GM23338 (cell line): Measurements from ENCODE around the gene PJA2.

Experiments
- CREB1 ChIP-seq: fragments of 250-450 bp; sonication (Bioruptor Pico); IDR thresholded peaks from 2 replicates; pipeline ENCODE4 v1.5.0; 2020; ENCODE audit warnings: low read depth, mild to moderate bottlenecking, moderate library complexity
- EZH2 ChIP-seq: fragments of 200-600 bp; sonication (generic); IDR thresholded peaks from one replicate; pipeline ENCODE4 v1.8.0; 2017; ENCODE audit warnings: antibody characterized with exemption, mild to moderate bottlenecking, low read depth; ENCODE audit not compliant: unreplicated experiment
- EZH2phosphoT487 ChIP-seq: fragments of 200-600 bp; sonication (generic); IDR thresholded peaks from one replicate; pipeline ENCODE4 v1.8.1; 2018; ENCODE audit warnings: antibody characterized with exemption; ENCODE audit not compliant: unreplicated experiment
- NANOG ChIP-seq: IDR thresholded peaks from 2 replicates; pipeline ENCODE4 v1.6.1; 2016; ENCODE audit warnings: antibody characterized with exemption, borderline replicate concordance
- POLR2AphosphoS5 ChIP-seq: IDR thresholded peaks from 2 replicates; pipeline ENCODE4 v1.6.1; 2016; ENCODE audit warnings: antibody characterized with exemption, low read depth
- STAT1 ChIP-seq: IDR thresholded peaks from one replicate; pipeline ENCODE4 v1.6.1; 2016; ENCODE audit warnings: antibody characterized with exemption; ENCODE audit not compliant: unreplicated experiment
- ZNF331 ChIP-seq: fragments of 250-450 bp; sonication (Bioruptor Pico); IDR thresholded peaks from 2 replicates; pipeline ENCODE4 v1.5.0; 2020; ENCODE audit warnings: low read depth, mild to moderate bottlenecking, moderate library complexity
- TF ChIP-seq, protein P1 (sequence below): IDR thresholded peaks from one replicate; pipeline ENCODE4 v1.6.1; 2018; ENCODE audit warnings: antibody characterized with exemption; ENCODE audit not compliant: unreplicated experiment
- TF ChIP-seq, protein P2 (sequence below), 2 experiments: fragments of 200-600 bp in 1 of 2; sonication (generic) in 1 of 2; conservative IDR thresholded peaks; 2 replicates each; pipeline versions ENCODE4 v1.5.1 to v1.6.1; 2016 to 2017; ENCODE audit warnings: antibody characterized with exemption in 2 of 2, low read depth in 2 of 2, mild to moderate bottlenecking in 2 of 2, moderate library complexity in 1 of 2
- TF ChIP-seq, protein P3 (sequence below): IDR thresholded peaks from 2 replicates; pipeline ENCODE4 v1.6.1; 2016; ENCODE audit warnings: antibody characterized with exemption

DNA sequence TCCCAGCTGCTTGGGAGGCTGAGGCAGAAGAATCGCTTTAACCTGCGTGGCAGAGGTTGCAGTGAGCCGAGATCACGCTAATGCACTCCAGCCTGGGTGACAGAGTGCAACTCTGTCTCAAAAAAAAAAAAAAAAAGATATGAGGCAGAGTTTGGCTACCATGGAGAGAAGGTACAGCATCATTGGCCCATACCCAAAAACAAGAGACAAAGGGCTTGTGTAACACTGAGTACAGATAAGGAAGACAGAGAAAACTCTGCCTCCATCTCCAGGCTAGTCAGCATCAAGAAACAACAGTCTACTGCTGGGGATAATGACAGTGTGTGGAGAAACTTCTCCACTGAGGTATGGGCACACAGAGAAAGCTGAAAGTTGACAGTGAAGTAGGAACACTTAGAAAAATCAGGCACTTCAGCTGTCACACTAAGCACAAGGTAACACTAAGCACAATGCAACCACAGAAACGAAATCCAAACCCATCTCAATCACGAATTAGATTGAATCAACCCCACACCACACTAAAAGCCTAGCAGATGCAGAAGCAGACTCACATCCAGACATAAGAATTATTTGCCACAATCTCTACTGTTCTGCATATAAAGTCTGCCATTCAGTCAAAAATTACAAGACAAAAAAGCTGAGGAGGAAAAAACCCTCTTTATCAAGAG is 10.5 kb downstream of the PJA2 start:
- TF ChIP-seq, protein P1, sequence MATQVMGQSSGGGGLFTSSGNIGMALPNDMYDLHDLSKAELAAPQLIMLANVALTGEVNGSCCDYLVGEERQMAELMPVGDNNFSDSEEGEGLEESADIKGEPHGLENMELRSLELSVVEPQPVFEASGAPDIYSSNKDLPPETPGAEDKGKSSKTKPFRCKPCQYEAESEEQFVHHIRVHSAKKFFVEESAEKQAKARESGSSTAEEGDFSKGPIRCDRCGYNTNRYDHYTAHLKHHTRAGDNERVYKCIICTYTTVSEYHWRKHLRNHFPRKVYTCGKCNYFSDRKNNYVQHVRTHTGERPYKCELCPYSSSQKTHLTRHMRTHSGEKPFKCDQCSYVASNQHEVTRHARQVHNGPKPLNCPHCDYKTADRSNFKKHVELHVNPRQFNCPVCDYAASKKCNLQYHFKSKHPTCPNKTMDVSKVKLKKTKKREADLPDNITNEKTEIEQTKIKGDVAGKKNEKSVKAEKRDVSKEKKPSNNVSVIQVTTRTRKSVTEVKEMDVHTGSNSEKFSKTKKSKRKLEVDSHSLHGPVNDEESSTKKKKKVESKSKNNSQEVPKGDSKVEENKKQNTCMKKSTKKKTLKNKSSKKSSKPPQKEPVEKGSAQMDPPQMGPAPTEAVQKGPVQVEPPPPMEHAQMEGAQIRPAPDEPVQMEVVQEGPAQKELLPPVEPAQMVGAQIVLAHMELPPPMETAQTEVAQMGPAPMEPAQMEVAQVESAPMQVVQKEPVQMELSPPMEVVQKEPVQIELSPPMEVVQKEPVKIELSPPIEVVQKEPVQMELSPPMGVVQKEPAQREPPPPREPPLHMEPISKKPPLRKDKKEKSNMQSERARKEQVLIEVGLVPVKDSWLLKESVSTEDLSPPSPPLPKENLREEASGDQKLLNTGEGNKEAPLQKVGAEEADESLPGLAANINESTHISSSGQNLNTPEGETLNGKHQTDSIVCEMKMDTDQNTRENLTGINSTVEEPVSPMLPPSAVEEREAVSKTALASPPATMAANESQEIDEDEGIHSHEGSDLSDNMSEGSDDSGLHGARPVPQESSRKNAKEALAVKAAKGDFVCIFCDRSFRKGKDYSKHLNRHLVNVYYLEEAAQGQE: no peak
- TF ChIP-seq, protein P2, sequence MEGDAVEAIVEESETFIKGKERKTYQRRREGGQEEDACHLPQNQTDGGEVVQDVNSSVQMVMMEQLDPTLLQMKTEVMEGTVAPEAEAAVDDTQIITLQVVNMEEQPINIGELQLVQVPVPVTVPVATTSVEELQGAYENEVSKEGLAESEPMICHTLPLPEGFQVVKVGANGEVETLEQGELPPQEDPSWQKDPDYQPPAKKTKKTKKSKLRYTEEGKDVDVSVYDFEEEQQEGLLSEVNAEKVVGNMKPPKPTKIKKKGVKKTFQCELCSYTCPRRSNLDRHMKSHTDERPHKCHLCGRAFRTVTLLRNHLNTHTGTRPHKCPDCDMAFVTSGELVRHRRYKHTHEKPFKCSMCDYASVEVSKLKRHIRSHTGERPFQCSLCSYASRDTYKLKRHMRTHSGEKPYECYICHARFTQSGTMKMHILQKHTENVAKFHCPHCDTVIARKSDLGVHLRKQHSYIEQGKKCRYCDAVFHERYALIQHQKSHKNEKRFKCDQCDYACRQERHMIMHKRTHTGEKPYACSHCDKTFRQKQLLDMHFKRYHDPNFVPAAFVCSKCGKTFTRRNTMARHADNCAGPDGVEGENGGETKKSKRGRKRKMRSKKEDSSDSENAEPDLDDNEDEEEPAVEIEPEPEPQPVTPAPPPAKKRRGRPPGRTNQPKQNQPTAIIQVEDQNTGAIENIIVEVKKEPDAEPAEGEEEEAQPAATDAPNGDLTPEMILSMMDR (conservative IDR thresholded peaks at IDR 0.05; ENCODE audit: low read depth in 2 of 2): no peak
- TF ChIP-seq EZH2phosphoT487 (no peak), POLR2AphosphoS5 (no peak), NANOG (no peak), ZNF331 (no peak), EZH2 (no peak), STAT1 (no peak), CREB1 (no peak)
- TF ChIP-seq, protein P3, sequence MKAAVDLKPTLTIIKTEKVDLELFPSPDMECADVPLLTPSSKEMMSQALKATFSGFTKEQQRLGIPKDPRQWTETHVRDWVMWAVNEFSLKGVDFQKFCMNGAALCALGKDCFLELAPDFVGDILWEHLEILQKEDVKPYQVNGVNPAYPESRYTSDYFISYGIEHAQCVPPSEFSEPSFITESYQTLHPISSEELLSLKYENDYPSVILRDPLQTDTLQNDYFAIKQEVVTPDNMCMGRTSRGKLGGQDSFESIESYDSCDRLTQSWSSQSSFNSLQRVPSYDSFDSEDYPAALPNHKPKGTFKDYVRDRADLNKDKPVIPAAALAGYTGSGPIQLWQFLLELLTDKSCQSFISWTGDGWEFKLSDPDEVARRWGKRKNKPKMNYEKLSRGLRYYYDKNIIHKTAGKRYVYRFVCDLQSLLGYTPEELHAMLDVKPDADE: no peak
